ENCODE data around the gene TIAM2. TPM values are rescaled to one million over a fixed set of nuclear protein-coding genes. Genes with fewer than 3 reads are reported as not detected.

The TIAM2 gene
- total RNA-seq, 2 experiments from 2014 or later, result 4.4 to 5.3 TPM

GRCh38 chr6:155077784-155078183 lies 82.7 kb downstream of the TIAM2 start:
- Mint-ChIP-seq H3K36me3 (ENCODE audit: low read depth) (no peaks in the 10 kb centered on the region), H3K4me3 (no peak overlapping the region), H3K9me3 (no peaks in the 10 kb centered on the region), H3K4me1 (ENCODE audit: low read depth) (no peaks in the 10 kb centered on the region), H3K27ac (no peak overlapping the region), H3K27me3 (no peaks in the 10 kb centered on the region)
- Histone ChIP-seq H3K4me3 (ENCODE audit: low read length) (no peak overlapping the region), H3K27me3 (ENCODE audit: control insufficient read depth in 1 of 2, insufficient read depth in 2 of 2, low read length in 2 of 2) (no peaks in the 10 kb centered on the region), H3K36me3 (ENCODE audit: insufficient read depth, low read length) (no peaks in the 10 kb centered on the region), H3K27ac (ENCODE audit: low read depth in 1 of 2, low read length in 2 of 2) (no peak overlapping the region), H3K9me3 (ENCODE audit: control insufficient read depth in 1 of 2, insufficient read depth in 1 of 2, low read length in 2 of 2) (no peaks in the 10 kb centered on the region), H3K4me1 (ENCODE audit: insufficient read depth, low read length) (no peaks in the 10 kb centered on the region)
- ChIA-PET CTCF (no interaction called here), POLR2A (no interaction called here)
- TF ChIP-seq CTCF (IDR thresholded peaks at IDR 0.05), result no peak
- intact Hi-C loops (cut with DNase I, micrococcal nuclease), result no loop called here
- ATAC-seq (ENCODE audit: poor library complexity) (no peak), DNase-seq (no peak)

GRCh38 chr6:155078331-155078745 lies 83.2 kb downstream of the TIAM2 start:
- intact Hi-C loops (cut with DNase I, micrococcal nuclease), result no loop called here
- Mint-ChIP-seq H3K4me3 (no peak overlapping the region), H3K27me3 (no peaks in the 10 kb centered on the region), H3K27ac (no peak overlapping the region), H3K4me1 (ENCODE audit: low read depth) (no peaks in the 10 kb centered on the region), H3K36me3 (ENCODE audit: low read depth) (no peaks in the 10 kb centered on the region), H3K9me3 (no peaks in the 10 kb centered on the region)
- Histone ChIP-seq H3K27ac (ENCODE audit: low read depth in 1 of 2, low read length in 2 of 2) (no peak overlapping the region), H3K4me3 (ENCODE audit: low read length) (no peak overlapping the region), H3K9me3 (ENCODE audit: control insufficient read depth in 1 of 2, insufficient read depth in 1 of 2, low read length in 2 of 2) (no peaks in the 10 kb centered on the region), H3K4me1 (ENCODE audit: insufficient read depth, low read length) (no peaks in the 10 kb centered on the region), H3K27me3 (ENCODE audit: control insufficient read depth in 1 of 2, insufficient read depth in 2 of 2, low read length in 2 of 2) (no peaks in the 10 kb centered on the region), H3K36me3 (ENCODE audit: insufficient read depth, low read length) (no peaks in the 10 kb centered on the region)
- ChIA-PET POLR2A (no interaction called here), CTCF (no interaction called here)
- ATAC-seq (ENCODE audit: poor library complexity) (no peak), DNase-seq (no peak)
- TF ChIP-seq CTCF (IDR thresholded peaks at IDR 0.05), result no peak

DNA sequence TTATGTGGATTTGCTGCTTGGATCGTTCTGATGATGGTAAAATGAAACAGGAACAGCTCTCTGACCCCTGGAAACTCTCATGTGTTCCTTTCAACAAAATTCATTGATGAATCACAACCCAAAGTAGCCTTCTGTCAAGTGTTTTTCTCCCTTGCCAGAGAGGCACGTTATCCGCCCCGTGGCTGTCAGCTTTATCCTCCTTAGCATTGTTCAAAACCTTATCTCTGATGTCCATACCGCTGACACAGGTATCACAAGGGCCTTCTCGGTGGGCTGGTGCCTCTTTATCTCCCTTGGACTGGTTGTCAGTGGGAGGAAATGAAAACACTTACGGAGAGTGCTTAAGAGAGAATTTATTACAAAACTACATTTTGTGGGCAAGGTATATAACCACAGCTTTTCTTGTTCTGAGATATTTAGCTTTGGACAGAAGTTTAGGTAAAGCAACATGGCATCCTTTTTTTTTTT lies 84.9 kb downstream of the TIAM2 start:
- Mint-ChIP-seq H3K36me3 (ENCODE audit: low read depth) (no peaks in the 10 kb centered on the region), H3K4me1 (ENCODE audit: low read depth) (no peaks in the 10 kb centered on the region), H3K9me3 (no peaks in the 10 kb centered on the region), H3K27me3 (no peaks in the 10 kb centered on the region), H3K27ac (no peak overlapping the region), H3K4me3 (no peak overlapping the region)
- DNase-seq, result no peak
- Histone ChIP-seq H3K36me3 (ENCODE audit: insufficient read depth, low read length) (no peaks in the 10 kb centered on the region), H3K27ac (ENCODE audit: low read depth in 1 of 2, low read length in 2 of 2) (no peak overlapping the region), H3K9me3 (ENCODE audit: control insufficient read depth in 1 of 2, insufficient read depth in 1 of 2, low read length in 2 of 2) (no peaks in the 10 kb centered on the region), H3K27me3 (ENCODE audit: control insufficient read depth in 1 of 2, insufficient read depth in 2 of 2, low read length in 2 of 2) (no peaks in the 10 kb centered on the region), H3K4me1 (ENCODE audit: insufficient read depth, low read length) (no peaks in the 10 kb centered on the region), H3K4me3 (ENCODE audit: low read length) (no peak overlapping the region)
- TF ChIP-seq CTCF (IDR thresholded peaks at IDR 0.05), result no peak
- intact Hi-C loops (cut with DNase I, micrococcal nuclease), result no loop called here
- POLR2A ChIA-PET, result no interaction called here
- no peak for ATAC-seq (ENCODE audit: poor library complexity)
- CTCF ChIA-PET, result interaction anchor here (1.2 kb wide), 1 partner anchor 11 kb away, joined by 3 read pairs; no protein-coding TSS in a partner anchor

Measured in CD4-positive, alpha-beta T cell (primary cell).